Left lung (tissue), 10 donors: Measurements from ENCODE around the gene TELO2. TPM values are rescaled to one million over a fixed set of nuclear protein-coding genes. Genes with fewer than 3 reads are reported as not detected.

Source experiments
- ATAC-seq: fragments of 200-7000 bp; cut with Tn5 transposase; one replicate; pipeline ENCODE4 v1.9.1; 2020; ENCODE audit warnings: moderate library complexity
- DNase-seq, 4 donors: peaks; one replicate each; pipeline ENCODE4 v3.0.0-alpha.2; 2013 to 2020
- H3K27ac ChIP-seq, 2 donors: fragments of 200-600 bp; sonication (generic) in 1 of 2; one replicate each; pipeline versions ENCODE4 v1.5.0 to v1.8.0; 2020 to 2021
- H3K27me3 ChIP-seq, 2 donors: fragments of 200-600 bp; sonication (generic) in 1 of 2; one replicate each; pipeline versions ENCODE4 v1.5.0 to v1.8.0; 2020 to 2021
- H3K36me3 ChIP-seq, 2 donors: fragments of 200-600 bp; sonication (generic) in 1 of 2; one replicate each; pipeline versions ENCODE4 v1.5.0 to v1.8.0; 2020 to 2021
- H3K4me1 ChIP-seq, 2 donors: fragments of 200-600 bp; one replicate each; pipeline ENCODE4 v1.8.0; 2021
- H3K4me3 ChIP-seq, 2 donors: fragments of 200-600 bp; sonication (generic) in 1 of 2; one replicate each; pipeline versions ENCODE4 v1.5.0 to v1.8.0; 2020 to 2021; ENCODE audit warnings: mild to moderate bottlenecking in 1 of 2
- H3K9me3 ChIP-seq, 2 donors: fragments of 200-600 bp; sonication (generic) in 1 of 2; one replicate each; pipeline versions ENCODE4 v1.5.0 to v1.8.0; 2020 to 2021
- CTCF ChIP-seq, 2 donors: fragments of 200-600 bp; sonication (generic) in 1 of 2; IDR thresholded peaks; one replicate each; pipeline versions ENCODE4 v1.5.0 to v1.8.0; 2021; ENCODE audit warnings: antibody characterized with exemption in 2 of 2
- intact Hi-C, 2 donors: fragments of 100-400 bp; cut with DNase I; formaldehyde crosslinking; loops; one replicate each; pipeline versions ENCODE4 v1.11.2 to v1.14.2; 2022
- polyA plus RNA-seq, 6 donors: library from polyadenylated mRNA; unstranded; fragments of 120-200 nt; gene quantifications; one replicate each; pipeline ENCODE4 v1.2.1, GENCODE V29; 2013; ENCODE audit not compliant: insufficient read length in 6 of 6
- total RNA-seq, 2 donors: library from RNA; stranded (reverse); fragmentation: NEBNext Ultra II Directional; extraction: Animal tissue kit (Norgen Biotek cat#: 25700); gene quantifications; one replicate each; pipeline ENCODE4 v1.2.1, GENCODE V29; 2021
- donor health status: DM: no; HTN: yes; CAD: no.
- donor health status: DM: no; HTN: no; CAD: no.

Gene TELO2
- total and polyA plus RNA-seq, 8 donors = 24.5 to 49.1 (median 35.1) TPM

GRCh38 chr16:1486551-1487390 is 6.4 kb upstream of the TELO2 start:
- H3K36me3 ChIP-seq = no peaks in the 10 kb centered on the region
- TF ChIP-seq CTCF (IDR thresholded peaks at IDR 0.05) = no peak
- H3K4me3 ChIP-seq = no peak overlapping the region
- intact Hi-C loops = no loop called here
- H3K27ac ChIP-seq = no peak overlapping the region
- H3K4me1 ChIP-seq = no peaks in the 10 kb centered on the region
- no peaks in the 10 kb centered on the region for H3K9me3 ChIP-seq
- DNase-seq (no peak), ATAC-seq (no peak)
- no peaks in the 10 kb centered on the region for H3K27me3 ChIP-seq

GRCh38 chr16:1487395-1488053 is 5.6 kb upstream of the TELO2 start:
- peak in 1 of 4 donors; percentile 61 for DNase-seq
- intact Hi-C loops = no loop called here
- H3K36me3 ChIP-seq = no peaks in the 10 kb centered on the region
- no peaks in the 10 kb centered on the region for H3K27me3 ChIP-seq
- no peak overlapping the region for H3K27ac ChIP-seq
- no peak for TF ChIP-seq CTCF (IDR thresholded peaks at IDR 0.05)
- H3K4me3 ChIP-seq = no peak overlapping the region
- no peak for ATAC-seq
- no peaks in the 10 kb centered on the region for H3K9me3 ChIP-seq
- peaks cover 0 to 4% of the 10 kb centered on the region in 2 donors for H3K4me1 ChIP-seq

GRCh38 chr16:1488054-1488601 is 5.0 kb upstream of the TELO2 start:
- Histone ChIP-seq H3K36me3 (no peaks in the 10 kb centered on the region), H3K4me1 (peaks cover 0 to 10% of the 10 kb centered on the region in 2 donors), H3K9me3 (no peaks in the 10 kb centered on the region), H3K4me3 (no peak overlapping the region), H3K27ac (no peak overlapping the region), H3K27me3 (no peaks in the 10 kb centered on the region)
- DNase-seq (peak in 1 of 4 donors; percentile 75), ATAC-seq (no peak)
- intact Hi-C loops = no loop called here
- no peak for TF ChIP-seq CTCF (IDR thresholded peaks at IDR 0.05)

- H3K9me3 ChIP-seq = no peaks in the 10 kb centered on the region
- DNase-seq (no peak), ATAC-seq (no peak)
- TF ChIP-seq CTCF (IDR thresholded peaks at IDR 0.05) = no peak
- H3K36me3 ChIP-seq = no peaks in the 10 kb centered on the region
- H3K27ac ChIP-seq = no peak within 1 kb of the TSS
- intact Hi-C loops = no loop called here
- peaks cover 0 to 10% of the 10 kb centered on the region in 2 donors for H3K4me1 ChIP-seq
- H3K4me3 ChIP-seq = no peak within 1 kb of the TSS
- H3K27me3 ChIP-seq = no peaks in the 10 kb centered on the region
Observed at GRCh38 chr16:1488619-1489018, 4.5 kb upstream of the TELO2 start, which contains the start of gene PTX4. Gene PTX4 (minus strand): TSS chr16:1488944. CDS start chr16:1488909, 35 bp downstream.

GRCh38 chr16:1489077-1489476 is 4.1 kb upstream of the TELO2 start:
- H3K9me3 ChIP-seq = no peaks in the 10 kb centered on the region
- H3K36me3 ChIP-seq = no peaks in the 10 kb centered on the region
- no peak overlapping the region for H3K4me3 ChIP-seq
- intact Hi-C loops = no loop called here
- H3K27ac ChIP-seq = no peak overlapping the region
- H3K4me1 ChIP-seq = peaks cover under 1 to 14% of the 10 kb centered on the region in 2 donors
- DNase-seq = no peak
- no peak for TF ChIP-seq CTCF (IDR thresholded peaks at IDR 0.05)
- no peaks in the 10 kb centered on the region for H3K27me3 ChIP-seq
- no peak for ATAC-seq
